ENCODE results near the gene VSTM5. TPM values are rescaled to one million over a fixed set of nuclear protein-coding genes. Genes with fewer than 3 reads are reported as not detected.

Gene VSTM5
- total and polyA plus RNA-seq, 7 donors: 0.01 to 0.26 (median 0.01) TPM; not detected in 4

- Histone ChIP-seq H3K36me3 (ENCODE audit: insufficient read depth in 1 of 2, low read depth in 1 of 2) (peaks cover 5 to 75% of the 10 kb centered on the region in 2 donors), H3K9me3 (no peaks in the 10 kb centered on the region), H3K4me3 (no peak overlapping the region), H3K27me3 (ENCODE audit: insufficient read depth in 3 of 3, low read length in 2 of 3) (no peaks in the 10 kb centered on the region), H3K4me1 (no peaks in the 10 kb centered on the region), H3K27ac (no peak overlapping the region)
- WGBS, 3 donors: 92 to 97% (median 96%) methylated on average over 5 of the region's 5 CpGs
- TF ChIP-seq CTCF (IDR thresholded peaks at IDR 0.05): no peak
- intact Hi-C loops (cut with DNase I): no loop called here
- DNase-seq (no peak), ATAC-seq (no peak)
These were observed 36.4 kb downstream of the VSTM5 start for GRCh38 chr11:93813974-93814373.

- DNase-seq: no peak
- H3K27me3 ChIP-seq (ENCODE audit: insufficient read depth in 3 of 3, low read length in 2 of 3): no peaks in the 10 kb centered on the region
- H3K9me3 ChIP-seq: no peaks in the 10 kb centered on the region
- TF ChIP-seq CTCF (IDR thresholded peaks at IDR 0.05): no peak
- intact Hi-C loops (cut with DNase I): loop anchor here in 1 of 2 donors (10.0 kb wide), 1 partner anchor 123 kb away; no protein-coding TSS in a partner anchor
- no peak overlapping the region for H3K4me3 ChIP-seq
- ATAC-seq: no peak
- peaks cover 16 to 100% of the 10 kb centered on the region in 2 donors for H3K36me3 ChIP-seq (ENCODE audit: insufficient read depth in 1 of 2, low read depth in 1 of 2)
- 97% methylated on average over 3 of the region's 3 CpGs for WGBS, 3 donors
- no peaks in the 10 kb centered on the region for H3K4me1 ChIP-seq
- no peak overlapping the region for H3K27ac ChIP-seq
These were observed 42.4 kb downstream of the VSTM5 start for GRCh38 chr11:93807980-93808379.

- H3K4me1 ChIP-seq: no peaks in the 10 kb centered on the region
- no peak for TF ChIP-seq CTCF (IDR thresholded peaks at IDR 0.05)
- intact Hi-C loops (cut with DNase I): loop anchor here in 1 of 2 donors (10.0 kb wide), 1 partner anchor 120 kb away; no protein-coding TSS in a partner anchor
- H3K36me3 ChIP-seq (ENCODE audit: insufficient read depth in 1 of 2, low read depth in 1 of 2): peaks cover 15 to 100% of the 10 kb centered on the region in 2 donors
- H3K27ac ChIP-seq: no peak overlapping the region
- WGBS, 3 donors: 95 to 100% (median 96%) methylated on average over 2 of the region's 2 CpGs
- no peaks in the 10 kb centered on the region for H3K27me3 ChIP-seq (ENCODE audit: insufficient read depth in 3 of 3, low read length in 2 of 3)
- H3K9me3 ChIP-seq: no peaks in the 10 kb centered on the region
- ATAC-seq (no peak), DNase-seq (no peak)
- H3K4me3 ChIP-seq: no peak overlapping the region
These were observed 45.5 kb downstream of the VSTM5 start for GRCh38 chr11:93804879-93805278.

- DNase-seq (no peak), ATAC-seq (no peak)
- Histone ChIP-seq H3K27me3 (ENCODE audit: insufficient read depth in 3 of 3, low read length in 2 of 3) (no peaks in the 10 kb centered on the region), H3K4me1 (no peaks in the 10 kb centered on the region), H3K4me3 (no peak overlapping the region), H3K36me3 (ENCODE audit: insufficient read depth in 1 of 2, low read depth in 1 of 2) (peaks cover 8 to 100% of the 10 kb centered on the region in 2 donors), H3K9me3 (no peaks in the 10 kb centered on the region), H3K27ac (no peak overlapping the region)
- 32 to 43% (median 38%) methylated on average over 2 of the region's 2 CpGs for WGBS, 3 donors
- intact Hi-C loops (cut with DNase I): loop anchor here in 1 of 2 donors (10.0 kb wide), 1 partner anchor 117 kb away; no protein-coding TSS in a partner anchor
- TF ChIP-seq CTCF (IDR thresholded peaks at IDR 0.05): no peak
These were observed 49.1 kb downstream of the VSTM5 start for GRCh38 chr11:93801366-93801765.
